Heart left ventricle (tissue), 16 donors: Measurements from ENCODE around the gene RNF213. TPM values are rescaled to one million over a fixed set of nuclear protein-coding genes. Genes with fewer than 3 reads are reported as not detected.

ENCODE experiments used
- ATAC-seq, 4 donors: fragments of 200-7000 bp; cut with Tn5 transposase; one replicate each; pipeline ENCODE4 v1.9.1; 2020 to 2022; ENCODE audit warnings: moderate library complexity in 4 of 4, mild to moderate bottlenecking in 3 of 4, moderate number of reproducible peaks in 1 of 4
- DNase-seq, 5 donors: peaks; one replicate each; pipeline ENCODE4 v3.0.0-alpha.2; 2020
- H3K27ac ChIP-seq, 12 donors: fragments of 200-600 bp; sonication (generic) in 4 of 12; one replicate each; pipeline versions ENCODE4 v1.5.0 to v1.8.0; 2016 to 2022; ENCODE audit warnings: mild to moderate bottlenecking in 2 of 12
- H3K27me3 ChIP-seq, 9 donors: fragments of 200-600 bp; sonication (generic) in 2 of 9; one replicate each; pipeline versions ENCODE4 v1.5.1 to v1.8.0; 2016 to 2022; ENCODE audit warnings: mild to moderate bottlenecking in 3 of 9
- H3K36me3 ChIP-seq, 9 donors: fragments of 200-600 bp; sonication (generic) in 2 of 9; one replicate each; pipeline versions ENCODE4 v1.5.0 to v1.8.0; 2018 to 2022; ENCODE audit warnings: mild to moderate bottlenecking in 2 of 9
- H3K4me1 ChIP-seq, 12 donors: fragments of 200-600 bp; sonication (generic) in 4 of 12; one replicate each; pipeline versions ENCODE4 v1.5.0 to v1.8.0; 2016 to 2022; ENCODE audit warnings: mild to moderate bottlenecking in 3 of 12
- H3K4me3 ChIP-seq, 12 donors: fragments of 200-600 bp; sonication (generic) in 4 of 12; one replicate each; pipeline versions ENCODE4 v1.5.0 to v1.8.0; 2017 to 2022; ENCODE audit warnings: mild to moderate bottlenecking in 9 of 12, moderate library complexity in 4 of 12
- H3K9me3 ChIP-seq, 12 donors: fragments of 200-600 bp; sonication (generic) in 4 of 12; one replicate each; pipeline versions ENCODE4 v1.5.0 to v1.8.0; 2016 to 2022; ENCODE audit warnings: mild to moderate bottlenecking in 1 of 12
- CTCF ChIP-seq, 12 donors: fragments of 200-600 bp; sonication (generic) in 4 of 12; IDR thresholded peaks; one replicate each; pipeline versions ENCODE4 v1.5.0 to v1.8.0; 2018 to 2022; ENCODE audit warnings: antibody characterized with exemption in 12 of 12, mild to moderate bottlenecking in 5 of 12
- POLR2A ChIP-seq, 2 donors: fragments of 450-650 bp; IDR thresholded peaks; one replicate each; pipeline ENCODE4 v1.6.1; 2017; ENCODE audit warnings: antibody characterized with exemption in 2 of 2, mild to moderate bottlenecking in 2 of 2, moderate library complexity in 2 of 2
- WGBS, 4 donors: extraction: QIAGEN DNeasy Blood & Tissue Kit in 2 of 4; methylation state at CpG; one replicate each; pipeline versions ENCODE4 v1.1.5 to v1.1.7; 2013 to 2018; 5-methylcytosine and 5-hydroxymethylcytosine counted together
- intact Hi-C, 10 donors: fragments of 100-400 bp; cut with DNase I; formaldehyde crosslinking; loops; one replicate each; pipeline versions ENCODE4 v1.11.1 to v1.14.2; 2022
- polyA plus RNA-seq, 2 donors: library from polyadenylated mRNA; stranded (reverse); fragments of 200-250 nt; gene quantifications; one replicate each; pipeline ENCODE4 v1.2.3, GENCODE V29; 2013
- total RNA-seq, 9 donors: library from RNA; depleted of rRNA in 2 of 9; stranded (reverse); fragments of >200 nt in 2 of 9; fragmentation: NEBNext Ultra II Directional in 3 of 9; extraction: Animal tissue kit (Norgen Biotek cat#: 25700) in 3 of 9; gene quantifications; one replicate each; pipeline versions ENCODE4 v1.1.0 to v1.2.4, GENCODE V29; 2016 to 2023
- donor health status: ischemic (EF 13 %, LVEDD 7.1; RV severe dilation, severe dysfunction).
- donor health status: healthy with polysubstance abuse.
- donor health status: DM: no; HTN: yes; CAD: no.
- donor health status: DM: no; HTN: no; CAD: no.
- donor health status: ischemic (EF 25% LVEDD 6.9; RV normal size, moderate dysfunction).
- donor health status: ischemic (EF 25% LVEDD 5.7; RV mildly dilated, moderate dysfunction).
- donor health status: healthy.
- donor health status: DM: yes; HTN: yes; CAD: no.
- donor health status: ischemic (EF 35%, LVEDD 5.7; RV mildly dilated, moderate dysfunction).
- donor health status: nonischemic (EF 11% LVEDD 7.7; RV severe dilation, severe dysfunction).
- donor health status: DM: yes; HTN: yes; CAD: no.
- donor health status: PGD.
- donor health status: ischemic (EF 29% LVEDD 5.4; RV normal size, mild dysfunction).
- donor health status: nonischemic (EF 23%, LVEDD 6.1; RV moderate dilation, normal function).

Gene RNF213
- total and polyA plus RNA-seq, 11 donors = 23.1 to 167 (median 31.4) TPM

- Histone ChIP-seq H3K4me3 (no peak overlapping the region), H3K36me3 (peaks cover 0 to 18% (median 0%) of the 10 kb centered on the region in 9 donors), H3K27me3 (no peaks in the 10 kb centered on the region), H3K27ac (no peak overlapping the region), H3K4me1 (peaks cover 0 to 20% (median 4%) of the 10 kb centered on the region in 12 donors), H3K9me3 (no peaks in the 10 kb centered on the region)
- peak in 1 of 5 donors; percentile 21 for DNase-seq
- ATAC-seq = no peak
- WGBS, 4 donors = 86 to 93% (median 89%) methylated on average over 20 to 27 of the region's 27 CpGs
- intact Hi-C loops = loop anchor here (1.0 to 10.0 kb wide), 14 partner anchors 125 to 677 kb away; no protein-coding TSS in a partner anchor
- TF ChIP-seq POLR2A (IDR thresholded peaks at IDR 0.05) (no peak), CTCF (IDR thresholded peaks at IDR 0.05) (no peak)
These were observed 167.0 kb downstream of the RNF213 start for GRCh38 chr17:80427366-80428282.

DNA sequence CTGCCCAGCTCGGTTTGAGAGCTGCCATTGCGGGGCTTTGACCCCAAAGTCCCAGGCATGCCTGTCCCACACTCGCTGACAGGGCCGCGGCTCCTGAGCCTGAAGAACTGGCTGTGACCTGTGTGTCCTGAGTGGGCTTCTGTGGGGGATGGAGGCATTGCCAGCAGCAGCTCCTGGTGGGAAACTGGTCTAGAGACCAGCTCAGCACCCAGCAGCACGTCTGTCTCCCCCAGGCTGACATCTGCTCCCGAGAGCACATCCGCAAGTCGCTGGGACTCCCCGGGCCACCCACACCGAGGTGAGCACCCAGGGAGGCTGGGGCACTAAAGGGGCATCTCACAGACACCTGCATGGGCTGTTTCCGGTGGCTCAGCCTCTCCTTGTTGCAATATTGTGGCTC is 167.7 kb downstream of the RNF213 start:
- H3K36me3 ChIP-seq = peaks cover 0 to 18% (median 0%) of the 10 kb centered on the region in 9 donors
- 90 to 96% (median 94%) methylated on average over 10 to 12 of the region's 12 CpGs for WGBS, 4 donors
- H3K4me1 ChIP-seq = peaks cover 0 to 14% (median under 1%) of the 10 kb centered on the region in 12 donors
- intact Hi-C loops = loop anchor here in 9 of 10 donors (5.0 to 10.0 kb wide), 11 partner anchors 124 to 676 kb away; no protein-coding TSS in a partner anchor
- TF ChIP-seq CTCF (IDR thresholded peaks at IDR 0.05) (no peak), POLR2A (IDR thresholded peaks at IDR 0.05) (no peak)
- H3K27ac ChIP-seq = no peak overlapping the region
- H3K4me3 ChIP-seq = no peak overlapping the region
- DNase-seq (peak in 1 of 5 donors; percentile 11), ATAC-seq (no peak)
- no peaks in the 10 kb centered on the region for H3K9me3 ChIP-seq
- H3K27me3 ChIP-seq = no peaks in the 10 kb centered on the region

GRCh38 chr17:80428796-80429195 is 168.1 kb downstream of the RNF213 start:
- no peak overlapping the region for H3K27ac ChIP-seq
- WGBS, 4 donors = 88 to 93% (median 91%) methylated on average over 11 of the region's 11 CpGs
- ATAC-seq (no peak), DNase-seq (peak in 1 of 5 donors; percentile 10)
- H3K27me3 ChIP-seq = no peaks in the 10 kb centered on the region
- intact Hi-C loops = loop anchor here in 9 of 10 donors (5.0 to 10.0 kb wide), 11 partner anchors 124 to 676 kb away; no protein-coding TSS in a partner anchor
- H3K36me3 ChIP-seq = peaks cover 0 to 18% (median 0%) of the 10 kb centered on the region in 9 donors
- H3K4me3 ChIP-seq = no peak overlapping the region
- H3K9me3 ChIP-seq = no peaks in the 10 kb centered on the region
- peaks cover 0 to 9% (median 0%) of the 10 kb centered on the region in 12 donors for H3K4me1 ChIP-seq
- TF ChIP-seq POLR2A (IDR thresholded peaks at IDR 0.05) (no peak), CTCF (IDR thresholded peaks at IDR 0.05) (no peak)
